ENCODE measurements around the gene ZNF575.
"Not testable (repeated sequence)": the region's sequence is repeated elsewhere in the genome, so short reads cannot be mapped to it uniquely, and the experiment has no call there.

GRCh38 chr19:43512399-43512798 lies 20.6 kb upstream of the ZNF575 start:
- not testable (repeated sequence) for TF ChIP-seq POLR2AphosphoS5 (IDR thresholded peaks at IDR 0.05; ENCODE audit: low read depth); CTCF (conservative IDR thresholded peaks at IDR 0.05; ENCODE audit: low read depth in 2 of 2); ZNF331 (CRISPR knock-in tag; IDR thresholded peaks at IDR 0.05; ENCODE audit: low read depth); REST (IDR thresholded peaks at IDR 0.05; ENCODE audit: unreplicated experiment); CREB1 (CRISPR knock-in tag; IDR thresholded peaks at IDR 0.05; ENCODE audit: low read depth)

Measured in GM23338 (cell line).